NB4 (cell line): ENCODE measurements around the gene EXD3.

Source experiments
- DNase-seq: peaks from one replicate; pipeline ENCODE4 v3.0.0; 2010; ENCODE audit warnings: low read depth
- H3K4me3 ChIP-seq: one replicate; pipeline ENCODE4 v1.5.1; 2011; ENCODE audit warnings: mild to moderate bottlenecking, low read depth, low read length, moderate library complexity
- CTCF ChIP-seq: IDR thresholded peaks from one replicate; pipeline ENCODE4 v1.5.1; 2012; ENCODE audit warnings: low read depth, low read length
- MAX ChIP-seq: IDR thresholded peaks from 2 replicates; pipeline ENCODE4 v1.6.1; 2011; ENCODE audit warnings: low read depth, low read length
- MYC ChIP-seq: IDR thresholded peaks from 2 replicates; pipeline ENCODE4 v1.6.1; 2011; ENCODE audit warnings: low read depth, low read length
- POLR2A ChIP-seq: IDR thresholded peaks from 2 replicates; pipeline ENCODE4 v1.6.1; 2011; ENCODE audit warnings: mild to moderate bottlenecking; ENCODE audit not compliant: insufficient read length; ENCODE audit errors: extremely low read depth

The EXD3 gene

GRCh38 chr9:137395666-137396010 is 27.3 kb downstream of the EXD3 start:
- no peak overlapping the region for H3K4me3 ChIP-seq
- DNase-seq: no peak
- TF ChIP-seq MYC (no peak), MAX (no peak), CTCF (no peak), POLR2A (no peak)

GRCh38 chr9:137394866-137395665 is 27.9 kb downstream of the EXD3 start:
- DNase-seq: no peak
- TF ChIP-seq POLR2A: no peak
- no peak for TF ChIP-seq MAX
- no peak for TF ChIP-seq MYC
- no peak for TF ChIP-seq CTCF
- H3K4me3 ChIP-seq: no peak overlapping the region

- no peak for DNase-seq
- H3K4me3 ChIP-seq: no peak overlapping the region
- TF ChIP-seq POLR2A: no peak
Observed at GRCh38 chr9:137393176-137394150, 29.5 kb downstream of the EXD3 start.

- no peak for DNase-seq
Observed at GRCh38 chr9:137392232-137393007, 30.5 kb downstream of the EXD3 start.

GRCh38 chr9:137391411-137391754 is 31.6 kb downstream of the EXD3 start:
- TF ChIP-seq MYC (no peak), MAX (no peak), CTCF (no peak), POLR2A (no peak)

More at GRCh38 chr9:137392232-137393007, 30.5 kb downstream of the EXD3 start:
- TF ChIP-seq CTCF: no peak
- TF ChIP-seq POLR2A: no peak
- no peak for TF ChIP-seq MAX
- no peak for TF ChIP-seq MYC
- no peak overlapping the region for H3K4me3 ChIP-seq

More at GRCh38 chr9:137391411-137391754, 31.6 kb downstream of the EXD3 start:
- no peak for DNase-seq
- H3K4me3 ChIP-seq: no peak overlapping the region
